Suprapubic skin (tissue), 4 donors: ENCODE data around the gene CHST1. TPM values are rescaled to one million over a fixed set of nuclear protein-coding genes. Genes with fewer than 3 reads are reported as not detected.

Experiments
- DNase-seq, 2 donors: peaks; one replicate each; pipeline ENCODE4 v3.0.0-alpha.2; 2019; ENCODE audit warnings: low spot score in 2 of 2
- H3K27ac ChIP-seq: fragments of 200-600 bp; sonication (generic); one replicate; pipeline ENCODE4 v1.5.1; 2019
- H3K27me3 ChIP-seq: fragments of 200-600 bp; sonication (generic); one replicate; pipeline ENCODE4 v1.5.1; 2019
- H3K36me3 ChIP-seq: fragments of 200-600 bp; sonication (generic); one replicate; pipeline ENCODE4 v1.5.1; 2019
- H3K4me1 ChIP-seq: fragments of 200-600 bp; sonication (generic); one replicate; pipeline ENCODE4 v1.5.1; 2019
- H3K4me3 ChIP-seq: fragments of 200-600 bp; sonication (generic); one replicate; pipeline ENCODE4 v1.5.1; 2019; ENCODE audit warnings: mild to moderate bottlenecking
- H3K9me3 ChIP-seq: fragments of 200-600 bp; sonication (generic); one replicate; pipeline ENCODE4 v1.5.1; 2019
- CTCF ChIP-seq, 2 donors: fragments of 200-600 bp in 1 of 2; fragments of 450-650 bp in 1 of 2; sonication (generic) in 1 of 2; IDR thresholded peaks; one replicate each; pipeline ENCODE4 v1.5.1; 2016 to 2019; ENCODE audit warnings: antibody characterized with exemption in 2 of 2, mild to moderate bottlenecking in 1 of 2, moderate library complexity in 1 of 2
- EP300 ChIP-seq: sonication (generic); formaldehyde crosslinking; IDR thresholded peaks from one replicate; pipeline ENCODE4 v1.6.1; 2017; ENCODE audit warnings: antibody characterized with exemption
- POLR2A ChIP-seq, 2 donors: fragments of 450-650 bp; IDR thresholded peaks; one replicate each; pipeline ENCODE4 v1.6.1; 2017; ENCODE audit warnings: antibody characterized with exemption in 2 of 2, mild to moderate bottlenecking in 2 of 2, moderate library complexity in 2 of 2
- POLR2AphosphoS5 ChIP-seq, 3 donors: sonication (generic); formaldehyde crosslinking; IDR thresholded peaks; one replicate each; pipeline ENCODE4 v1.6.1; 2017; ENCODE audit warnings: antibody characterized with exemption in 3 of 3
- WGBS: methylation state at CpG from one replicate; pipeline ENCODE4 v1.1.5; 2018; 5-methylcytosine and 5-hydroxymethylcytosine counted together
- total RNA-seq, 4 donors: library from RNA; depleted of rRNA; stranded (reverse); fragments of >200 nt; gene quantifications; one replicate each; pipeline ENCODE4 v1.1.0, GENCODE V29; 2016

CHST1 gene
- total RNA-seq, 4 donors from 2014 or later: 0.38 to 1.1 (median 0.94) TPM; not detected in 1

GRCh38 chr11:45673441-45673840, 8.0 kb upstream of the CHST1 start:
- Histone ChIP-seq H3K9me3 (no peaks in the 10 kb centered on the region), H3K4me3 (no peak overlapping the region), H3K36me3 (no peaks in the 10 kb centered on the region), H3K27ac (no peak overlapping the region), H3K27me3 (no peaks in the 10 kb centered on the region), H3K4me1 (no peaks in the 10 kb centered on the region)
- TF ChIP-seq CTCF (IDR thresholded peaks at IDR 0.05): no peak
- TF ChIP-seq EP300: no peak
- 91% methylated on average over 3 of the region's 4 CpGs for WGBS
- no peak for DNase-seq

- H3K4me1 ChIP-seq: no peaks in the 10 kb centered on the region
- no peaks in the 10 kb centered on the region for H3K9me3 ChIP-seq
- no peaks in the 10 kb centered on the region for H3K27me3 ChIP-seq
- TF ChIP-seq CTCF (IDR thresholded peaks at IDR 0.05) (no peak), POLR2AphosphoS5 (IDR thresholded peaks at IDR 0.05) (no peak), POLR2A (IDR thresholded peaks at IDR 0.05) (no peak), EP300 (no peak)
- 77% methylated on average over 3 of the region's 3 CpGs for WGBS
- H3K4me3 ChIP-seq: no peak overlapping the region
- no peaks in the 10 kb centered on the region for H3K36me3 ChIP-seq
- no peak overlapping the region for H3K27ac ChIP-seq
- no peak for DNase-seq
Measured at GRCh38 chr11:45672593-45672992, 7.2 kb upstream of the CHST1 start.

- Histone ChIP-seq H3K27ac (no peak overlapping the region), H3K36me3 (no peaks in the 10 kb centered on the region), H3K9me3 (no peaks in the 10 kb centered on the region), H3K4me1 (no peaks in the 10 kb centered on the region), H3K27me3 (no peaks in the 10 kb centered on the region), H3K4me3 (no peak overlapping the region)
- no peak for DNase-seq
- 80% methylated on average over 12 of the region's 12 CpGs for WGBS
- TF ChIP-seq POLR2AphosphoS5 (IDR thresholded peaks at IDR 0.05) (no peak), EP300 (no peak), POLR2A (IDR thresholded peaks at IDR 0.05) (no peak), CTCF (IDR thresholded peaks at IDR 0.05) (no peak)
Measured at GRCh38 chr11:45671246-45672171, 6.1 kb upstream of the CHST1 start.

GRCh38 chr11:45670386-45671135, 5.1 kb upstream of the CHST1 start:
- Histone ChIP-seq H3K4me3 (no peak overlapping the region), H3K9me3 (no peaks in the 10 kb centered on the region), H3K27me3 (peaks cover 2% of the 10 kb centered on the region), H3K4me1 (peaks cover 6% of the 10 kb centered on the region), H3K36me3 (no peaks in the 10 kb centered on the region), H3K27ac (no peak overlapping the region)
- TF ChIP-seq POLR2AphosphoS5 (IDR thresholded peaks at IDR 0.05): no peak
- TF ChIP-seq EP300: no peak
- TF ChIP-seq POLR2A (IDR thresholded peaks at IDR 0.05): no peak
- no peak for TF ChIP-seq CTCF (IDR thresholded peaks at IDR 0.05)
- 79% methylated on average over 8 of the region's 14 CpGs for WGBS
- no peak for DNase-seq

GRCh38 chr11:45669956-45670355, 4.5 kb upstream of the CHST1 start:
- WGBS: 92% methylated on average over 4 of the region's 4 CpGs
- no peak overlapping the region for H3K4me3 ChIP-seq
- no peak for DNase-seq
- no peak for TF ChIP-seq EP300
- TF ChIP-seq POLR2AphosphoS5 (IDR thresholded peaks at IDR 0.05): no peak
- no peak for TF ChIP-seq CTCF (IDR thresholded peaks at IDR 0.05)
- no peak for TF ChIP-seq POLR2A (IDR thresholded peaks at IDR 0.05)
- no peaks in the 10 kb centered on the region for H3K9me3 ChIP-seq
- peaks cover 12% of the 10 kb centered on the region for H3K4me1 ChIP-seq
- H3K36me3 ChIP-seq: no peaks in the 10 kb centered on the region
- H3K27ac ChIP-seq: no peak overlapping the region
- peaks cover 8% of the 10 kb centered on the region for H3K27me3 ChIP-seq
